HepG2 (cell line): ENCODE data around the gene TM9SF2. TPM values are rescaled to one million over a fixed set of nuclear protein-coding genes. Genes with fewer than 3 reads are reported as not detected.

Source experiments
- AHDC1 ChIP-seq: sonication (generic); formaldehyde crosslinking; IDR thresholded peaks from 2 replicates; pipeline ENCODE4 v1.5.1; 2020; ENCODE audit warnings: mild to moderate bottlenecking, missing genetic modification reagents, borderline replicate concordance
- GATAD1 ChIP-seq: IDR thresholded peaks from 2 replicates; pipeline ENCODE4 v1.6.1; 2016; ENCODE audit warnings: missing genetic modification reagents, missing compliant biosample characterization
- GMEB2 ChIP-seq: IDR thresholded peaks from 2 replicates; pipeline ENCODE4 v1.6.1; 2016; ENCODE audit warnings: missing biosample characterization, missing genetic modification reagents, low read depth
- HOXA9 ChIP-seq: sonication (generic); formaldehyde crosslinking; IDR thresholded peaks from 2 replicates; pipeline ENCODE4 v1.8.1; 2022; ENCODE audit warnings: missing genetic modification reagents, mild to moderate bottlenecking, moderate library complexity, borderline replicate concordance
- RERE ChIP-seq: IDR thresholded peaks from 2 replicates; pipeline ENCODE4 v1.6.1; 2016; ENCODE audit warnings: low read depth, missing genetic modification reagents, missing compliant biosample characterization
- TRIM22 ChIP-seq: fragments of 450-650 bp; IDR thresholded peaks from 2 replicates; pipeline ENCODE4 v1.6.1; 2017
- ZBTB44 ChIP-seq: sonication (generic); formaldehyde crosslinking; IDR thresholded peaks from 2 replicates; pipeline ENCODE4 v1.4.0; 2020; ENCODE audit warnings: missing genetic modification reagents
- ZNF501 ChIP-seq: sonication (generic); formaldehyde crosslinking; IDR thresholded peaks from 2 replicates; pipeline ENCODE4 v1.5.1; 2020; ENCODE audit warnings: mild to moderate bottlenecking, moderate library complexity, missing genetic modification reagents
- ZNF510 ChIP-seq: sonication (generic); formaldehyde crosslinking; IDR thresholded peaks from 2 replicates; pipeline ENCODE4 v1.4.0; 2020; ENCODE audit warnings: low read depth, mild to moderate bottlenecking, missing genetic modification reagents
- ZNF775 ChIP-seq: sonication (generic); formaldehyde crosslinking; IDR thresholded peaks from 2 replicates; pipeline ENCODE4 v1.4.0; 2020; ENCODE audit warnings: missing genetic modification reagents, mild to moderate bottlenecking, moderate library complexity, borderline replicate concordance
- polyA plus RNA-seq, 8 experiments: library from polyadenylated mRNA; depleted of rRNA in 3 of 8; stranded (reverse) in 7 of 8; unstranded in 1 of 8; fragments of >200 nt; fragmentation: Illumina TruSeq in 4 of 8; extraction: Trizol in 4 of 8; gene quantifications; 2 replicates each; pipeline versions ENCODE4 v1.2.1 to v1.2.3, GENCODE V29; 2011 to 2016; ENCODE audit warnings: low read depth in 4 of 8, missing spikeins in 1 of 8, mixed read lengths in 1 of 8; ENCODE audit not compliant: insufficient read depth in 1 of 8
- total RNA-seq, 5 experiments: library from RNA; depleted of rRNA; stranded (reverse); fragments of >200 nt; fragmentation: Illumina TruSeq; extraction: Trizol; gene quantifications; 2 replicates each; pipeline ENCODE4 v1.2.3, GENCODE V29; 2016; ENCODE audit warnings: low read depth in 1 of 5

The TM9SF2 gene
- total and polyA plus RNA-seq, 2 of the 13 experiments (the other 11 are each of a cell fraction or from before 2014, with no cell fraction given): 94.1 to 123 TPM

- no peak for TF ChIP-seq RERE (CRISPR knock-in tag)
- TF ChIP-seq ZNF775 (CRISPR knock-in tag): no peak
- no peak for TF ChIP-seq HOXA9 (CRISPR knock-in tag)
- peak; percentile 35; the same call in 1 of the 2 replicates for TF ChIP-seq AHDC1 (CRISPR knock-in tag)
- TF ChIP-seq GMEB2: no peak
- peak; percentile 40; the same call in 1 of the 2 replicates for TF ChIP-seq GATAD1 (CRISPR knock-in tag)
- no peak for TF ChIP-seq ZNF501
- no peak for TF ChIP-seq TRIM22
- no peak for TF ChIP-seq ZBTB44 (CRISPR knock-in tag)
- TF ChIP-seq ZNF510 (CRISPR knock-in tag): 0 out of 2 replicates have a peak, but pooled peaks have one; percentile 80
Observed at GRCh38 chr13:99606324-99607066, 105.2 kb downstream of the TM9SF2 start, which contains the start of gene CLYBL (continued).
